Liver (tissue), 9 donors: Measurements from ENCODE around the gene PDE2A. TPM values are rescaled to one million over a fixed set of nuclear protein-coding genes. Genes with fewer than 3 reads are reported as not detected.

Experiments used
- DNase-seq: peaks from one replicate; pipeline ENCODE4 v3.0.0-alpha.2; 2017; ENCODE audit warnings: low spot score
- H3K27ac ChIP-seq, 2 donors: one replicate each; pipeline ENCODE4 v1.7.0; 2013; ENCODE audit warnings: inconsistent platforms in 2 of 2, low read length in 2 of 2, control low read depth in 1 of 2, low read depth in 1 of 2, mild to moderate bottlenecking in 1 of 2
- H3K27me3 ChIP-seq, 4 donors: one replicate each; pipeline versions ENCODE4 v1.6.1 to v1.7.0; 2013; ENCODE audit warnings: low read length in 3 of 4, inconsistent platforms in 1 of 4, mild to moderate bottlenecking in 1 of 4, moderate library complexity in 1 of 4; ENCODE audit not compliant: control insufficient read depth in 4 of 4, insufficient read depth in 4 of 4
- H3K36me3 ChIP-seq, 4 donors: one replicate each; pipeline versions ENCODE4 v1.6.1 to v1.7.0; 2013; ENCODE audit warnings: low read length in 3 of 4, mild to moderate bottlenecking in 3 of 4, low read depth in 1 of 4, moderate library complexity in 1 of 4; ENCODE audit not compliant: control insufficient read depth in 4 of 4, insufficient read depth in 3 of 4
- H3K4me1 ChIP-seq, 4 donors: one replicate each; pipeline versions ENCODE4 v1.6.1 to v1.7.0; 2013; ENCODE audit warnings: low read length in 3 of 4, mild to moderate bottlenecking in 3 of 4, moderate library complexity in 1 of 4; ENCODE audit not compliant: control insufficient read depth in 4 of 4, insufficient read depth in 4 of 4
- H3K4me3 ChIP-seq, 3 donors: one replicate each; pipeline versions ENCODE4 v1.6.1 to v1.7.0; 2013; ENCODE audit warnings: low read length in 3 of 3, control low read depth in 1 of 3, low read depth in 1 of 3, mild to moderate bottlenecking in 1 of 3
- H3K9ac ChIP-seq, 2 donors: one replicate each; pipeline ENCODE4 v1.7.0; 2013; ENCODE audit warnings: low read length in 2 of 2, mild to moderate bottlenecking in 2 of 2, moderate library complexity in 2 of 2, control low read depth in 1 of 2, low read depth in 1 of 2
- H3K9me3 ChIP-seq, 4 donors: one replicate each; pipeline versions ENCODE4 v1.6.1 to v1.7.0; 2013; ENCODE audit warnings: low read length in 3 of 4; ENCODE audit not compliant: control insufficient read depth in 4 of 4
- ATF3 ChIP-seq: IDR thresholded peaks from 2 replicates; pipeline ENCODE4 v1.6.1; 2016; ENCODE audit warnings: antibody characterized with exemption
- CTCF ChIP-seq: fragments of 150-350 bp; IDR thresholded peaks from 2 replicates; pipeline ENCODE4 v1.5.1; 2017; ENCODE audit warnings: improper control_type of control experiment, low read depth, low read length; ENCODE audit not compliant: missing input control
- EGR1 ChIP-seq, 2 donors: IDR thresholded peaks; 2 replicates each; pipeline ENCODE4 v1.6.1; 2016 to 2018; ENCODE audit warnings: antibody characterized with exemption in 2 of 2, low read depth in 2 of 2
- FOXA1 ChIP-seq: IDR thresholded peaks from 2 replicates; pipeline ENCODE4 v1.6.1; 2016; ENCODE audit warnings: antibody characterized with exemption
- FOXA2 ChIP-seq: IDR thresholded peaks from 2 replicates; pipeline ENCODE4 v1.6.1; 2016; ENCODE audit warnings: antibody characterized with exemption
- HNF4G ChIP-seq: IDR thresholded peaks from 2 replicates; pipeline ENCODE4 v1.6.1; 2016; ENCODE audit warnings: antibody characterized with exemption
- JUND ChIP-seq, 2 donors: IDR thresholded peaks; 2 replicates each; pipeline ENCODE4 v1.6.1; 2016; ENCODE audit warnings: antibody characterized with exemption in 2 of 2
- MAX ChIP-seq: IDR thresholded peaks from 2 replicates; pipeline ENCODE4 v1.6.1; 2016; ENCODE audit warnings: antibody characterized with exemption
- NR2F2 ChIP-seq: IDR thresholded peaks from 2 replicates; pipeline ENCODE4 v1.6.1; 2016; ENCODE audit warnings: antibody characterized with exemption
- RAD21 ChIP-seq, 2 donors: IDR thresholded peaks; 2 replicates each; pipeline ENCODE4 v1.6.1; 2016; ENCODE audit warnings: antibody characterized with exemption in 2 of 2, mild to moderate bottlenecking in 2 of 2
- SP1 ChIP-seq: IDR thresholded peaks from 2 replicates; pipeline ENCODE4 v1.6.1; 2018; ENCODE audit warnings: antibody characterized with exemption, mild to moderate bottlenecking
- TAF1 ChIP-seq: conservative IDR thresholded peaks from 2 replicates; pipeline ENCODE4 v1.6.1; 2016; ENCODE audit warnings: antibody characterized with exemption, mild to moderate bottlenecking
- YY1 ChIP-seq: IDR thresholded peaks from 2 replicates; pipeline ENCODE4 v1.6.1; 2016; ENCODE audit warnings: antibody characterized with exemption, mild to moderate bottlenecking
- ZBTB33 ChIP-seq: IDR thresholded peaks from 2 replicates; pipeline ENCODE4 v1.6.1; 2016; ENCODE audit warnings: antibody characterized with exemption
- WGBS: extraction: QIAGEN DNeasy Blood & Tissue Kit; methylation state at CpG from one replicate; pipeline ENCODE4 v1.1.7; 2013; 5-methylcytosine and 5-hydroxymethylcytosine counted together
- polyA plus RNA-seq, 2 donors: library from polyadenylated mRNA; stranded (reverse) in 1 of 2; unstranded in 1 of 2; fragments of 200-250 nt in 1 of 2; fragments of >200 nt in 1 of 2; fragmentation: Nextera tagmentation in 1 of 2; extraction: Ambion mirVana in 1 of 2; gene quantifications; one replicate each; pipeline versions ENCODE4 v1.2.1 to v1.2.3, GENCODE V29; 2013 to 2015
- total RNA-seq, 2 donors: library from RNA; depleted of rRNA; stranded (reverse); fragments of >200 nt; gene quantifications; one replicate each; pipeline ENCODE4 v1.2.3, GENCODE V29; 2014
- donor health status: healthy.
- donor health status: healthy.
- donor health status: healthy.
- donor health status: healthy.
- donor health status: healthy.

Gene PDE2A
- total and polyA plus RNA-seq, 4 donors = 4.3 to 32.8 (median 12.9) TPM

- WGBS = 86% methylated on average over 9 of the region's 9 CpGs
Observed at GRCh38 chr11:72658989-72659640, 15.1 kb downstream of the PDE2A start.

GRCh38 chr11:72657411-72658100 is 16.7 kb downstream of the PDE2A start:
- no peaks in the 10 kb centered on the region for H3K9me3 ChIP-seq
- no peak overlapping the region for H3K4me3 ChIP-seq
- no peaks in the 10 kb centered on the region for H3K27me3 ChIP-seq
- H3K4me1 ChIP-seq = no peaks in the 10 kb centered on the region
- no peak overlapping the region for H3K9ac ChIP-seq
- no peak for DNase-seq
- H3K27ac ChIP-seq = no peak overlapping the region
- no peaks in the 10 kb centered on the region for H3K36me3 ChIP-seq
- TF ChIP-seq ZBTB33 = no peak
- no peak for TF ChIP-seq ATF3
- TF ChIP-seq FOXA1 = no peak
- no peak for TF ChIP-seq TAF1
- no peak for TF ChIP-seq HNF4G
- TF ChIP-seq YY1 = no peak
- TF ChIP-seq NR2F2 = no peak
- TF ChIP-seq EGR1 (IDR thresholded peaks at IDR 0.05; ENCODE audit: low read depth in 2 of 2) = no peak
- no peak for TF ChIP-seq SP1
- TF ChIP-seq JUND (IDR thresholded peaks at IDR 0.05) = no peak
- no peak for TF ChIP-seq CTCF
- TF ChIP-seq RAD21 (IDR thresholded peaks at IDR 0.05) = no peak
- no peak for TF ChIP-seq FOXA2
- TF ChIP-seq MAX = no peak
- WGBS = 77% methylated on average over 6 of the region's 6 CpGs

More at GRCh38 chr11:72658989-72659640, 15.1 kb downstream of the PDE2A start:
- Histone ChIP-seq H3K9ac (no peak overlapping the region), H3K4me3 (no peak overlapping the region), H3K27me3 (no peaks in the 10 kb centered on the region), H3K36me3 (no peaks in the 10 kb centered on the region), H3K4me1 (no peaks in the 10 kb centered on the region), H3K27ac (no peak overlapping the region), H3K9me3 (no peaks in the 10 kb centered on the region)
- no peak for TF ChIP-seq NR2F2
- no peak for DNase-seq
